Stimulated activated CD4-positive, alpha-beta T cell treated with anti-CD3 and anti-CD28 coated beads, Interleukin-1b, Interleukin-23, amount 100 ng/mL, for 1 hour (primary cell): ENCODE results near the gene GRID2.
"Not testable (repeated sequence)": the region's sequence is repeated elsewhere in the genome, so short reads cannot be mapped to it uniquely, and the experiment has no call there.

Experiments used
- DNase-seq, 2 donors: peaks; one replicate each; pipeline ENCODE4 v3.0.0-alpha.2; 2020; ENCODE audit warnings: low read depth in 2 of 2

The GRID2 gene

GRCh38 chr4:92305148-92305877 is 1.5 kb downstream of the GRID2 start:
- no peak for DNase-seq

- DNase-seq, result no peak
Measured at GRCh38 chr4:92305878-92306520, 2.2 kb downstream of the GRID2 start.

GRCh38 chr4:92307181-92307580 is 3.4 kb downstream of the GRID2 start:
- DNase-seq, result no peak

- no peak for DNase-seq
Measured at GRCh38 chr4:92307866-92308265, 4.1 kb downstream of the GRID2 start.

GRCh38 chr4:92317047-92317446 is 13.3 kb downstream of the GRID2 start:
- no peak for DNase-seq

GRCh38 chr4:92328095-92328494 is 24.3 kb downstream of the GRID2 start:
- DNase-seq, result no peak

- DNase-seq, result no peak
Measured at GRCh38 chr4:92333016-92333415, 29.2 kb downstream of the GRID2 start.

GRCh38 chr4:92334716-92335350 is 31.1 kb downstream of the GRID2 start:
- no peak for DNase-seq

- no peak for DNase-seq
Measured at GRCh38 chr4:92339676-92340075, 35.9 kb downstream of the GRID2 start.

GRCh38 chr4:92344216-92344615 is 40.5 kb downstream of the GRID2 start:
- no peak for DNase-seq

- no peak for DNase-seq
Measured at GRCh38 chr4:92346289-92346688, 42.5 kb downstream of the GRID2 start.

GRCh38 chr4:92357966-92358365 is 54.2 kb downstream of the GRID2 start:
- no peak for DNase-seq

GRCh38 chr4:92359491-92359890 is 55.7 kb downstream of the GRID2 start:
- no peak for DNase-seq

GRCh38 chr4:92362028-92362427 is 58.3 kb downstream of the GRID2 start:
- no peak for DNase-seq

GRCh38 chr4:92368653-92369052 is 64.9 kb downstream of the GRID2 start:
- DNase-seq, result no peak

GRCh38 chr4:92381616-92382015 is 77.8 kb downstream of the GRID2 start:
- DNase-seq, result no peak

- no peak for DNase-seq
Measured at GRCh38 chr4:92382128-92382527, 78.4 kb downstream of the GRID2 start.

GRCh38 chr4:92387459-92388069 is 83.8 kb downstream of the GRID2 start:
- no peak for DNase-seq

GRCh38 chr4:92399032-92399431 is 95.3 kb downstream of the GRID2 start:
- DNase-seq, result no peak

- DNase-seq, result not testable (repeated sequence)
Measured at GRCh38 chr4:92403525-92403924, 99.8 kb downstream of the GRID2 start.

- no peak for DNase-seq
Measured at GRCh38 chr4:92406488-92406887, 102.7 kb downstream of the GRID2 start.

GRCh38 chr4:92421920-92422319 is 118.2 kb downstream of the GRID2 start:
- DNase-seq, result no peak
